DOHH2 (cell line): ENCODE results near the gene PDE4D.

Experiments
- H3F3A ChIP-seq: fragments of 200-600 bp; sonication (generic), shearing (Covaris generic); 2 replicates; pipeline ENCODE4 v1.6.0; 2016; ENCODE audit warnings: antibody characterized with exemption, mild to moderate bottlenecking; ENCODE audit not compliant: control insufficient read depth, insufficient read depth
- H3K27ac ChIP-seq: fragments of 200-600 bp; sonication (generic); 2 replicates; pipeline ENCODE4 v1.5.1; 2014; ENCODE audit warnings: low read depth, mild to moderate bottlenecking, low read length, moderate library complexity
- H3K27me3 ChIP-seq: fragments of 200-600 bp; sonication (generic); 2 replicates; pipeline ENCODE4 v1.6.1; 2014; ENCODE audit warnings: mild to moderate bottlenecking, low read length, mixed read lengths; ENCODE audit not compliant: control insufficient read depth
- H3K36me3 ChIP-seq: fragments of 200-600 bp; sonication (generic); 2 replicates; pipeline ENCODE4 v1.6.1; 2014; ENCODE audit warnings: mild to moderate bottlenecking, low read length, moderate library complexity, mixed read lengths; ENCODE audit not compliant: control insufficient read depth
- H3K4me1 ChIP-seq: fragments of 200-600 bp; sonication (generic); 2 replicates; pipeline ENCODE4 v1.6.1; 2014; ENCODE audit warnings: mild to moderate bottlenecking, low read length, mixed read lengths; ENCODE audit not compliant: control insufficient read depth
- H3K4me2 ChIP-seq: fragments of 200-600 bp; sonication (generic); 2 replicates; pipeline ENCODE4 v1.6.0; 2014; ENCODE audit warnings: mild to moderate bottlenecking, low read length, moderate library complexity
- H3K4me3 ChIP-seq: fragments of 200-600 bp; sonication (generic); 2 replicates; pipeline ENCODE4 v1.5.1; 2014; ENCODE audit warnings: mild to moderate bottlenecking, low read length, mixed read lengths
- H3K79me2 ChIP-seq: fragments of 200-600 bp; sonication (generic); 2 replicates; pipeline ENCODE4 v1.6.1; 2014; ENCODE audit warnings: mild to moderate bottlenecking, low read length, mixed read lengths; ENCODE audit not compliant: control insufficient read depth
- H3K9me2 ChIP-seq: fragments of 200-600 bp; sonication (generic); replicated peaks from 2 replicates; pipeline ENCODE4 v1.6.1; 2014; ENCODE audit warnings: mild to moderate bottlenecking, low read length, mixed read lengths; ENCODE audit not compliant: control insufficient read depth
- H3K9me3 ChIP-seq: fragments of 200-600 bp; sonication (generic); 2 replicates; pipeline ENCODE4 v1.6.1; 2014; ENCODE audit warnings: antibody characterized with exemption, low read length, mixed read lengths; ENCODE audit not compliant: control insufficient read depth, insufficient read depth
- H4K20me1 ChIP-seq: fragments of 200-600 bp; sonication (generic); 2 replicates; pipeline ENCODE4 v1.6.0; 2014; ENCODE audit warnings: low read depth, mild to moderate bottlenecking, antibody characterized with exemption, low read length, moderate library complexity; ENCODE audit not compliant: control insufficient read depth, insufficient read depth
- EZH2phosphoT487 ChIP-seq: fragments of 200-600 bp; sonication (generic); IDR thresholded peaks from 2 replicates; pipeline ENCODE4 v1.6.1; 2017; ENCODE audit warnings: borderline replicate concordance, mild to moderate bottlenecking, antibody characterized with exemption, low read length, moderate library complexity, mixed read lengths
- TF ChIP-seq, protein P1 (sequence below): fragments of 200-600 bp; sonication (generic); IDR thresholded peaks from one replicate; pipeline ENCODE4 v1.5.1; 2014; ENCODE audit warnings: antibody characterized with exemption, mild to moderate bottlenecking, low read depth, low read length; ENCODE audit not compliant: poor library complexity, severe bottlenecking

PDE4D gene

DNA sequence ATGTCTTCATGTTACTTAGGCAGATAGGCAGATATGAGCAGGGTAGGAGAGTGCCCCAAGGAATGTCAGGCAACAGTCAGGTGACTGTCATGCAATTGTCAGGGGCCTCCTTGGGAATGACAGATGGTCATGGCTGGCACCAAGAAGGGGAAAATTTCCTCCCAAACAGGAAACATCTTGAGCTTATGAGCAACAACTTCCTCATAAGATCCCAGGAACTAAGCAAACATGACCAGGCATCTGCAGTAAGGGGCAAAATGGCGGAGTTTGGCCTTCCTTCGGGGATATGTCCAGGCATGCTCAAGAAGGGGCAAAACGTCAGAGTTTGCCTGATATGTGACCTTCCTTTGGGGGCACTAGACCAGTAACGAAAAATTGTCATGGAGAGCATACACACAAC lies 591.8 kb downstream of the PDE4D start:
- Histone ChIP-seq H3K27me3 (no peaks in the 10 kb centered on the region), H3K79me2 (no peaks in the 10 kb centered on the region), H3K9me3 (no peaks in the 10 kb centered on the region), H3K4me3 (no peak overlapping the region), H3K27ac (no peak overlapping the region), H3K36me3 (no peaks in the 10 kb centered on the region), H3K4me2 (no peak overlapping the region), H3F3A (no peaks in the 10 kb centered on the region), H3K9me2 (no peaks in the 10 kb centered on the region), H4K20me1 (no peaks in the 10 kb centered on the region), H3K4me1 (no peaks in the 10 kb centered on the region)
- TF ChIP-seq, protein P1, sequence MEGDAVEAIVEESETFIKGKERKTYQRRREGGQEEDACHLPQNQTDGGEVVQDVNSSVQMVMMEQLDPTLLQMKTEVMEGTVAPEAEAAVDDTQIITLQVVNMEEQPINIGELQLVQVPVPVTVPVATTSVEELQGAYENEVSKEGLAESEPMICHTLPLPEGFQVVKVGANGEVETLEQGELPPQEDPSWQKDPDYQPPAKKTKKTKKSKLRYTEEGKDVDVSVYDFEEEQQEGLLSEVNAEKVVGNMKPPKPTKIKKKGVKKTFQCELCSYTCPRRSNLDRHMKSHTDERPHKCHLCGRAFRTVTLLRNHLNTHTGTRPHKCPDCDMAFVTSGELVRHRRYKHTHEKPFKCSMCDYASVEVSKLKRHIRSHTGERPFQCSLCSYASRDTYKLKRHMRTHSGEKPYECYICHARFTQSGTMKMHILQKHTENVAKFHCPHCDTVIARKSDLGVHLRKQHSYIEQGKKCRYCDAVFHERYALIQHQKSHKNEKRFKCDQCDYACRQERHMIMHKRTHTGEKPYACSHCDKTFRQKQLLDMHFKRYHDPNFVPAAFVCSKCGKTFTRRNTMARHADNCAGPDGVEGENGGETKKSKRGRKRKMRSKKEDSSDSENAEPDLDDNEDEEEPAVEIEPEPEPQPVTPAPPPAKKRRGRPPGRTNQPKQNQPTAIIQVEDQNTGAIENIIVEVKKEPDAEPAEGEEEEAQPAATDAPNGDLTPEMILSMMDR: no peak
- TF ChIP-seq EZH2phosphoT487: no peak

DNA sequence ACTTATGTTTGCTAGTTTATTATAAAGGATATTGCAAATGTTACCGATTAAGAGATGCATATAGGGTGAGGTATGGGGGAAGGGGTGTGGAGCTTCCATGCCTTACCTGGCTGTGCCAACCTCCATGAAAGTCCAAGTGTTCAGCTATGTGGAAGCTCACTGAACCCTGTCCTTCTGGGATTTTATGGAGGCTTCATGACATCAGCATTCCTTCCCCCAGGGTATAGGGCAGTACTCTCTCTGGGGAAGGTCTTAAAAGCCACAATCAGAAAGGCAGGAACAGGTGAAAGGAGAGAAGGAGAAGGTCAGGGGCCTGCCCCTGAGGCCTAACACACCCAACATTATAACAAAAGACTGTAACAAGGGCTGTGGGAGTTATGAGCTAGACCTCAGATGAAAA lies 592.6 kb downstream of the PDE4D start:
- no peaks in the 10 kb centered on the region for H3K79me2 ChIP-seq
- H4K20me1 ChIP-seq: no peaks in the 10 kb centered on the region
- no peaks in the 10 kb centered on the region for H3K9me3 ChIP-seq
- H3K27ac ChIP-seq: no peak overlapping the region
- H3K9me2 ChIP-seq: no peaks in the 10 kb centered on the region
- H3K4me1 ChIP-seq: no peaks in the 10 kb centered on the region
- no peak overlapping the region for H3K4me3 ChIP-seq
- no peaks in the 10 kb centered on the region for H3F3A ChIP-seq
- no peak overlapping the region for H3K4me2 ChIP-seq
- no peaks in the 10 kb centered on the region for H3K36me3 ChIP-seq
- no peak for TF ChIP-seq EZH2phosphoT487
- TF ChIP-seq, protein P1: no peak
- H3K27me3 ChIP-seq: no peaks in the 10 kb centered on the region

DNA sequence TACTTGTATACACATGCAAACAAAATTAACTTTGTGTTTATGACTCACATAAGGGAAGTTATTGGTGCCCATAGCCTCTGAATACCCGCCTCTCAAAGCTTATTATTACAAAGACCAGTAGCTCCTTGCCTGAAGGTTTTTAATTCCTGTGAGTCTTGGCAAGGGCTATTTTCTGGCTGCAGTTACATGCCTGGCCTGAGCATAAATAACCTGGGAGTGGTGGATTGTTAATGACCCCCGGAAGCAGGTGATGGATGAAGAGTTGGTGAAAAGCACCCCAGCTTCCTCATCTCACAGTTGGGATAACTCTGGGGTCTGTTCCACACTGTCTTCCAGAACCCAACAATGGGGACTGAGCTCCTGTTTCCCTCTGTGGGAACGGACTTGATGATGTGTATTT lies 594.5 kb downstream of the PDE4D start:
- H3K4me1 ChIP-seq: no peaks in the 10 kb centered on the region
- H3K9me3 ChIP-seq: no peaks in the 10 kb centered on the region
- H3K79me2 ChIP-seq: no peaks in the 10 kb centered on the region
- H3K27ac ChIP-seq: no peak overlapping the region
- H3K27me3 ChIP-seq: no peaks in the 10 kb centered on the region
- no peaks in the 10 kb centered on the region for H3K36me3 ChIP-seq
- H3F3A ChIP-seq: no peaks in the 10 kb centered on the region
- no peak for TF ChIP-seq EZH2phosphoT487
- TF ChIP-seq, protein P1: no peak
- H3K4me2 ChIP-seq: no peak overlapping the region
- H3K9me2 ChIP-seq: no peaks in the 10 kb centered on the region
- no peaks in the 10 kb centered on the region for H4K20me1 ChIP-seq
- no peak overlapping the region for H3K4me3 ChIP-seq
